Parathyroid adenoma (tissue), 2 donors: ENCODE measurements around the gene BCL6B.

Source experiments
- H2AFZ ChIP-seq: fragments of 300-600 bp; sonication (generic); one replicate; pipeline ENCODE4 v1.7.0; 2017; ENCODE audit warnings: antibody characterized with exemption, mild to moderate bottlenecking
- H3K27ac ChIP-seq: fragments of 300-600 bp; sonication (generic); one replicate; pipeline ENCODE4 v1.7.0; 2017
- H3K27me3 ChIP-seq: fragments of 300-600 bp; sonication (generic); one replicate; pipeline ENCODE4 v1.7.0; 2017; ENCODE audit warnings: low read length; ENCODE audit not compliant: control insufficient read depth, insufficient read depth
- H3K36me3 ChIP-seq: fragments of 300-600 bp; sonication (generic); one replicate; pipeline ENCODE4 v1.7.0; 2017; ENCODE audit warnings: low read length; ENCODE audit not compliant: control insufficient read depth, insufficient read depth
- H3K4me1 ChIP-seq: fragments of 300-600 bp; sonication (generic); one replicate; pipeline ENCODE4 v1.7.0; 2017; ENCODE audit warnings: control low read depth
- H3K4me2 ChIP-seq: fragments of 300-600 bp; sonication (generic); one replicate; pipeline ENCODE4 v1.7.0; 2017; ENCODE audit warnings: low read length
- H3K4me3 ChIP-seq: fragments of 300-600 bp; sonication (generic); one replicate; pipeline ENCODE4 v1.7.0; 2017; ENCODE audit warnings: low read depth, low read length
- H3K79me2 ChIP-seq: fragments of 300-600 bp; sonication (generic); one replicate; pipeline ENCODE4 v1.7.0; 2017; ENCODE audit warnings: control low read depth
- H3K9ac ChIP-seq: fragments of 300-600 bp; sonication (generic); one replicate; pipeline ENCODE4 v1.7.0; 2017; ENCODE audit warnings: mild to moderate bottlenecking
- H3K9me3 ChIP-seq: fragments of 300-600 bp; sonication (generic); one replicate; pipeline ENCODE4 v1.7.0; 2017; ENCODE audit warnings: low read length; ENCODE audit not compliant: control insufficient read depth
- CTCF ChIP-seq: fragments of 300-600 bp; sonication (generic); IDR thresholded peaks from one replicate; pipeline ENCODE4 v1.7.0; 2017; ENCODE audit warnings: antibody characterized with exemption, mild to moderate bottlenecking
- donor health status: primary hyperparathyroidism.

Gene BCL6B

DNA sequence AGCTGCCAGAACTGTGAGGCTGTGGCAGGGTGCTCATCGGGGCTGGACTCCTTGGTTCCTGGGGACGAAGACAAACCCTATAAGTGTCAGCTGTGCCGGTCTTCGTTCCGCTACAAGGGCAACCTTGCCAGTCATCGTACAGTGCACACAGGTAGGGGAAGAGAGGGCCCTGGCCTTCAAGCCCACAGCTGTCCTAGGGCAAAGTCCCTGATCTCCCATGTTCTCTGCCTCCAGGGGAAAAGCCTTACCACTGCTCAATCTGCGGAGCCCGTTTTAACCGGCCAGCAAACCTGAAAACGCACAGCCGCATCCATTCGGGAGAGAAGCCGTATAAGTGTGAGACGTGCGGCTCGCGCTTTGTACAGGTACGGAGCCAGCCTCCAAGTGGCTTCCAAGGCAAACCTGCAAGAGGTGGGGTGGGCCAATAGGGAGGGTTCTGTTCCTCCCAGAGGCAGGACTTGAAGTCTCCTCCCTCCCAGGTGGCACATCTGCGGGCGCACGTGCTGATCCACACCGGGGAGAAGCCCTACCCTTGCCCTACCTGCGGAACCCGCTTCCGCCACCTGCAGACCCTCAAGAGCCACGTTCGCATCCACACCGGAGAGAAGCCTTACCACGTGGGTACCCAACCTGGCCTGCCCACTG, 3.7 kb downstream of the BCL6B start:
- no peaks in the 10 kb centered on the region for H3K9me3 ChIP-seq
- no peak overlapping the region for H2AFZ ChIP-seq
- H3K4me3 ChIP-seq, result no peak overlapping the region
- no peaks in the 10 kb centered on the region for H3K4me1 ChIP-seq
- H3K27ac ChIP-seq, result no peak overlapping the region
- no peak for TF ChIP-seq CTCF
- H3K27me3 ChIP-seq, result no peaks in the 10 kb centered on the region
- H3K9ac ChIP-seq, result no peak overlapping the region
- H3K36me3 ChIP-seq, result no peaks in the 10 kb centered on the region
- H3K4me2 ChIP-seq, result no peak overlapping the region
- no peaks in the 10 kb centered on the region for H3K79me2 ChIP-seq

- H3K4me2 ChIP-seq, result no peak overlapping the region
- H2AFZ ChIP-seq, result no peak overlapping the region
- TF ChIP-seq CTCF, result no peak
- H3K36me3 ChIP-seq, result no peaks in the 10 kb centered on the region
- no peaks in the 10 kb centered on the region for H3K4me1 ChIP-seq
- H3K27me3 ChIP-seq, result no peaks in the 10 kb centered on the region
- no peak overlapping the region for H3K4me3 ChIP-seq
- no peaks in the 10 kb centered on the region for H3K9me3 ChIP-seq
- H3K9ac ChIP-seq, result no peak overlapping the region
- H3K27ac ChIP-seq, result no peak overlapping the region
- H3K79me2 ChIP-seq, result no peaks in the 10 kb centered on the region
Observed at GRCh38 chr17:7027335-7027734, 4.5 kb downstream of the BCL6B start.

DNA sequence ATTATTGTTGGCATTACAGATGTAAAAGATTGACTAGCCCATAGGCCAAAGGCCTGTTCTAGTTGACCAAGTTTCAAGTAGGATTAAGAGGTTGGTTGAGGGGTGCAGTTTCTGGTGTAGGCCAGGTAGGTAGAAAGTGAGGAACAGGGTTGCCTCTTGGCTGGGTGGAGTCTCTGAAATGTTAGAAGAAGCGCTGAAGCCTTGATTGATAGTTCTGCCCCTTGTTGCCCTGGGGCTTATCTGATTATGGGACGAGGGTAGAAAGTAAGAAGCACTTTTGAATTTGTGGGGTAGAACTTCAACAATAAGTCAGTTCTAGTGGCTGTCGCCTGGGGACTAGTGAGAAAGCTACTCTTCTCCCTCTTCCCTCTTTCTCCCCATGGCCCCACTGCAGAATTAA, 6.2 kb downstream of the BCL6B start:
- no peak overlapping the region for H3K4me2 ChIP-seq
- no peaks in the 10 kb centered on the region for H3K27me3 ChIP-seq
- peak overlapping the region; percentile 26 for H3K27ac ChIP-seq
- no peak overlapping the region for H3K9ac ChIP-seq
- H3K4me3 ChIP-seq, result no peak overlapping the region
- TF ChIP-seq CTCF, result no peak
- no peaks in the 10 kb centered on the region for H3K4me1 ChIP-seq
- no peaks in the 10 kb centered on the region for H3K9me3 ChIP-seq
- no peaks in the 10 kb centered on the region for H3K36me3 ChIP-seq
- H3K79me2 ChIP-seq, result no peaks in the 10 kb centered on the region
- no peak overlapping the region for H2AFZ ChIP-seq

- Histone ChIP-seq H3K36me3 (no peaks in the 10 kb centered on the region), H3K4me1 (no peaks in the 10 kb centered on the region), H3K4me2 (no peak overlapping the region), H3K27ac (peak overlapping the region; percentile 26), H2AFZ (no peak overlapping the region), H3K27me3 (no peaks in the 10 kb centered on the region), H3K79me2 (no peaks in the 10 kb centered on the region), H3K9me3 (no peaks in the 10 kb centered on the region), H3K9ac (no peak overlapping the region), H3K4me3 (no peak overlapping the region)
- no peak for TF ChIP-seq CTCF
Observed at GRCh38 chr17:7029659-7030058, 6.8 kb downstream of the BCL6B start.

DNA sequence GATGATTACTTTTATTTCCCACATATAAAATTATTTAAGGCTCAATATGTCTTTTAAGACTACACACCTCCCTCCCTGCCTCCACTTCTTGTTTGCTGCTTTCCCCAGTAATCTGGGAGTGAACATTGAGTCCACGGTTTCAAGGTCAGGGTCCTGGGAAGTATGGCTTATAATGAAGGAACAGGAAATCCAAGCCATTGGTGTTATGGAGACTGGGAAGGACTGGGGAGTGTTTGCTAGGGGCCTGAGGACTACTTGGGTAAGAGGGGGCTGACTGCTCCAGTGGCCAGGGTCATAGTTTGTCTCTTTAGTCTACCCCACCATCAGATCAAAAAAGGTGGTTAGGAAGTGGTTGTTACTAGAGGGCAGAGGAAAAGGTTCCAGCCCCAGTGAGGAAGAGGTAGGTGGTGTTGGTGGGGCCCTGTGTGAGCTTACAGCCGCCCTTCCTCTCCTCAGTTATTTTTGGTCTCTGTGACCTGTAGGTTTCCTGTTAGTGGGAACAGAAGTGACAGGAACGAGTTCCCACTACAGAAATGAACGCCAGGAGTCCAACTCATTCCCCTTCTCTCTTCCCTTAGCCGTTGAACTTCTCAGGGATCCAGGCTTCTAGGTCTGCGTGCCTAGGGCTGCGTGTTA, 12.2 kb downstream of the BCL6B start:
- Histone ChIP-seq H3K9ac (no peak overlapping the region), H3K9me3 (no peaks in the 10 kb centered on the region), H3K4me2 (peak overlapping the region; percentile 98), H3K4me3 (peak overlapping the region; percentile 86), H3K4me1 (peaks cover 10% of the 10 kb centered on the region), H3K79me2 (no peaks in the 10 kb centered on the region), H3K27ac (peak overlapping the region; percentile 88), H2AFZ (peak overlapping the region; percentile 84), H3K27me3 (no peaks in the 10 kb centered on the region), H3K36me3 (no peaks in the 10 kb centered on the region)
- TF ChIP-seq CTCF, result no peak
